HEK293T (cell line): ENCODE results near the gene CALML5.

Experiments
- CTCF ChIA-PET: fragments of 350-600 bp; formaldehyde crosslinking; extraction: SDS; loops from one replicate; lab custom pipeline; 2021; ENCODE audit warnings: antibody characterized with exemption, inconsistent platforms; lab: Yijun Ruan, JAX
- POLR2A ChIA-PET: fragments of 350-600 bp; formaldehyde crosslinking; extraction: SDS; loops from one replicate; lab custom pipeline; 2020; ENCODE audit warnings: antibody characterized with exemption, inconsistent platforms; lab: Yijun Ruan, JAX
- DNase-seq: peaks from one replicate; pipeline ENCODE4 v3.0.0; 2012; ENCODE audit warnings: mixed read lengths; ENCODE audit errors: extremely low spot score
- ARNT ChIP-seq: fragments of 450-650 bp; IDR thresholded peaks from 2 replicates; pipeline ENCODE4 v1.6.1; 2017; ENCODE audit warnings: mild to moderate bottlenecking
- BHLHE40 ChIP-seq: fragments of 450-650 bp; IDR thresholded peaks from 2 replicates; pipeline ENCODE4 v1.6.1; 2016; ENCODE audit warnings: mild to moderate bottlenecking, moderate library complexity, borderline replicate concordance
- CTBP1 ChIP-seq: fragments of 450-650 bp; IDR thresholded peaks from 2 replicates; pipeline ENCODE4 v1.6.1; 2016; ENCODE audit warnings: borderline replicate concordance
- ELF4 ChIP-seq: fragments of 450-650 bp; IDR thresholded peaks from 2 replicates; pipeline ENCODE4 v1.6.1; 2017; ENCODE audit warnings: antibody characterized with exemption
- FOXA1 ChIP-seq: fragments of 450-650 bp; IDR thresholded peaks from 2 replicates; pipeline ENCODE4 v1.6.1; 2016; ENCODE audit warnings: mild to moderate bottlenecking
- FOXK2 ChIP-seq: fragments of 450-650 bp; IDR thresholded peaks from 2 replicates; pipeline ENCODE4 v1.6.1; 2016; ENCODE audit warnings: mild to moderate bottlenecking
- FOXM1 ChIP-seq: fragments of 450-650 bp; IDR thresholded peaks from 2 replicates; pipeline ENCODE4 v1.6.1; 2017; ENCODE audit warnings: mild to moderate bottlenecking, borderline replicate concordance
- HDGF ChIP-seq: fragments of 450-650 bp; IDR thresholded peaks from 2 replicates; pipeline ENCODE4 v1.6.1; 2017; ENCODE audit warnings: antibody characterized with exemption, borderline replicate concordance
- L3MBTL2 ChIP-seq: fragments of 450-650 bp; conservative IDR thresholded peaks from 2 replicates; pipeline ENCODE4 v1.6.1; 2016; ENCODE audit warnings: mild to moderate bottlenecking
- LEF1 ChIP-seq: fragments of 450-650 bp; IDR thresholded peaks from 2 replicates; pipeline ENCODE4 v1.6.1; 2017; ENCODE audit warnings: mild to moderate bottlenecking, borderline replicate concordance
- NFRKB ChIP-seq: fragments of 450-650 bp; IDR thresholded peaks from 2 replicates; pipeline ENCODE4 v1.6.1; 2016; ENCODE audit warnings: mild to moderate bottlenecking, moderate library complexity
- PKNOX1 ChIP-seq: fragments of 450-650 bp; IDR thresholded peaks from 2 replicates; pipeline ENCODE4 v1.6.1; 2016
- SP1 ChIP-seq: fragments of 450-650 bp; IDR thresholded peaks from 2 replicates; pipeline ENCODE4 v1.6.1; 2017
- SUZ12 ChIP-seq: fragments of 450-650 bp; IDR thresholded peaks from 2 replicates; pipeline ENCODE4 v1.6.1; 2016; ENCODE audit warnings: mild to moderate bottlenecking
- TARDBP ChIP-seq: fragments of 450-650 bp; IDR thresholded peaks from 2 replicates; pipeline ENCODE4 v1.6.1; 2016
- ZNF384 ChIP-seq: fragments of 450-650 bp; IDR thresholded peaks from 2 replicates; pipeline ENCODE4 v1.6.1; 2016

The CALML5 gene

GRCh38 chr10:5530846-5531557, 31.6 kb upstream of the CALML5 start:
- no peak for DNase-seq
- ChIA-PET POLR2A (no interaction called here), CTCF (no interaction called here)
- no peak for TF ChIP-seq FOXK2
- TF ChIP-seq FOXM1, result no peak
- TF ChIP-seq ZNF384, result no peak
- no peak for TF ChIP-seq CTBP1
- TF ChIP-seq HDGF, result no peak

- CTCF ChIA-PET, result no interaction called here
- no peak for DNase-seq
- POLR2A ChIA-PET, result no interaction called here
- no peak for TF ChIP-seq ARNT
- TF ChIP-seq HDGF, result no peak
- TF ChIP-seq NFRKB, result no peak
- TF ChIP-seq L3MBTL2, result no peak
- no peak for TF ChIP-seq FOXA1
- no peak for TF ChIP-seq TARDBP
- TF ChIP-seq SUZ12, result no peak
- no peak for TF ChIP-seq ZNF384
- TF ChIP-seq PKNOX1, result no peak
- no peak for TF ChIP-seq CTBP1
- no peak for TF ChIP-seq SP1
- no peak for TF ChIP-seq FOXM1
- no peak for TF ChIP-seq BHLHE40
- TF ChIP-seq FOXK2, result no peak
- no peak for TF ChIP-seq ELF4
Observed at GRCh38 chr10:5530412-5530806, 31.0 kb upstream of the CALML5 start.

GRCh38 chr10:5529702-5530411, 30.5 kb upstream of the CALML5 start:
- CTCF ChIA-PET, result no interaction called here
- TF ChIP-seq HDGF, result no peak
- TF ChIP-seq NFRKB, result no peak
- no peak for TF ChIP-seq ZNF384
- TF ChIP-seq L3MBTL2, result no peak
- no peak for TF ChIP-seq FOXA1
- no peak for TF ChIP-seq CTBP1
- TF ChIP-seq ARNT, result no peak
- TF ChIP-seq FOXM1, result no peak
- TF ChIP-seq SUZ12, result no peak
- no peak for TF ChIP-seq TARDBP
- no peak for TF ChIP-seq SP1
- no peak for TF ChIP-seq PKNOX1
- TF ChIP-seq LEF1, result no peak
- no peak for TF ChIP-seq BHLHE40
- TF ChIP-seq FOXK2, result no peak
- no peak for TF ChIP-seq ELF4
- POLR2A ChIA-PET, result no interaction called here
- no peak for DNase-seq

GRCh38 chr10:5528989-5529701, 29.8 kb upstream of the CALML5 start:
- TF ChIP-seq L3MBTL2, result no peak
- no peak for TF ChIP-seq ELF4
- no peak for TF ChIP-seq TARDBP
- no peak for TF ChIP-seq ZNF384
- TF ChIP-seq CTBP1, result no peak
- no peak for TF ChIP-seq LEF1
- ChIA-PET CTCF (no interaction called here), POLR2A (no interaction called here)
- no peak for DNase-seq

- ChIA-PET POLR2A (no interaction called here), CTCF (no interaction called here)
- DNase-seq, result no peak
- TF ChIP-seq BHLHE40, result no peak
- TF ChIP-seq HDGF, result no peak
- TF ChIP-seq FOXA1, result no peak
- TF ChIP-seq CTBP1, result no peak
- TF ChIP-seq NFRKB, result no peak
- TF ChIP-seq ZNF384, result no peak
- TF ChIP-seq PKNOX1, result no peak
- no peak for TF ChIP-seq ARNT
- no peak for TF ChIP-seq ELF4
- no peak for TF ChIP-seq LEF1
- TF ChIP-seq TARDBP, result no peak
- TF ChIP-seq FOXM1, result no peak
- no peak for TF ChIP-seq SP1
- no peak for TF ChIP-seq FOXK2
- no peak for TF ChIP-seq SUZ12
- TF ChIP-seq L3MBTL2, result no peak
Observed at GRCh38 chr10:5527332-5528200, 28.2 kb upstream of the CALML5 start.
